Upper lobe of left lung (tissue), 6 donors: ENCODE results near the gene MEGF9. TPM values are rescaled to one million over a fixed set of nuclear protein-coding genes. Genes with fewer than 3 reads are reported as not detected.

Experiments used
- ATAC-seq, 2 donors: fragments of 200-7000 bp; cut with Tn5 transposase; one replicate each; pipeline ENCODE4 v1.9.1; 2022; ENCODE audit warnings: mild to moderate bottlenecking in 2 of 2, moderate library complexity in 2 of 2; ENCODE audit not compliant: low FRiP score in 2 of 2
- DNase-seq, 2 donors: peaks; one replicate each; pipeline ENCODE4 v3.0.0-alpha.2; 2019 to 2020
- H3K27ac ChIP-seq, 4 donors: fragments of 200-600 bp; sonication (generic); one replicate each; pipeline ENCODE4 v1.5.1; 2016 to 2019
- H3K27me3 ChIP-seq, 4 donors: fragments of 200-600 bp; sonication (generic); one replicate each; pipeline ENCODE4 v1.5.1; 2017 to 2019
- H3K36me3 ChIP-seq, 4 donors: fragments of 200-600 bp; sonication (generic); one replicate each; pipeline ENCODE4 v1.5.1; 2016 to 2019
- H3K4me1 ChIP-seq, 4 donors: fragments of 200-600 bp; sonication (generic); one replicate each; pipeline ENCODE4 v1.5.1; 2018 to 2019
- H3K4me3 ChIP-seq, 4 donors: fragments of 200-600 bp; sonication (generic); one replicate each; pipeline ENCODE4 v1.5.1; 2017 to 2019; ENCODE audit warnings: mild to moderate bottlenecking in 2 of 4, moderate library complexity in 1 of 4
- H3K9me3 ChIP-seq, 4 donors: fragments of 200-600 bp; sonication (generic); one replicate each; pipeline ENCODE4 v1.5.1; 2018 to 2019
- EP300 ChIP-seq, 4 donors: sonication (generic); formaldehyde crosslinking; IDR thresholded peaks; one replicate each; pipeline ENCODE4 v1.5.1; 2017; ENCODE audit warnings: antibody characterized with exemption in 4 of 4, control low read depth in 2 of 4
- POLR2A ChIP-seq, 4 donors: fragments of 450-650 bp; IDR thresholded peaks; one replicate each; pipeline ENCODE4 v1.5.1; 2016 to 2017; ENCODE audit warnings: antibody characterized with exemption in 4 of 4, mild to moderate bottlenecking in 2 of 4
- POLR2AphosphoS5 ChIP-seq, 2 donors: sonication (generic); formaldehyde crosslinking; IDR thresholded peaks; one replicate each; pipeline ENCODE4 v1.5.1; 2017; ENCODE audit warnings: antibody characterized with exemption in 2 of 2
- WGBS, 2 donors: methylation state at CpG; one replicate each; pipeline ENCODE4 v1.1.5; 2017 to 2018; 5-methylcytosine and 5-hydroxymethylcytosine counted together
- total RNA-seq, 6 donors: library from RNA; depleted of rRNA in 4 of 6; stranded (reverse); fragments of >200 nt in 4 of 6; gene quantifications; one replicate each; pipeline versions ENCODE4 v1.1.0 to v1.2.1, GENCODE V29; 2016 to 2021
- TF ChIP-seq, protein P1 (sequence below), 6 experiments: fragments of 450-650 bp in 4 of 6; fragments of 200-600 bp in 2 of 6; sonication (generic) in 2 of 6; IDR thresholded peaks; one replicate each; pipeline ENCODE4 v1.5.1; 2016 to 2019; ENCODE audit warnings: antibody characterized with exemption in 6 of 6
- donor health status: DM: no; HTN: no; CAD: no; lungs with moderate emphysema.
- donor health status: DM: no; HTN: yes; CAD: no; lungs with severe emphysema.

The MEGF9 gene
- total RNA-seq, 6 donors from 2014 or later, result 30.4 to 130 (median 71.0) TPM

- Histone ChIP-seq H3K9me3 (no peaks in the 10 kb centered on the region), H3K4me3 (no peak overlapping the region), H3K27ac (no peak overlapping the region), H3K27me3 (no peaks in the 10 kb centered on the region), H3K36me3 (peaks cover 0 to 4% (median 2%) of the 10 kb centered on the region in 4 donors), H3K4me1 (peaks cover 0 to 14% (median 6%) of the 10 kb centered on the region in 4 donors)
- DNase-seq, result no peak
- TF ChIP-seq, protein P1, sequence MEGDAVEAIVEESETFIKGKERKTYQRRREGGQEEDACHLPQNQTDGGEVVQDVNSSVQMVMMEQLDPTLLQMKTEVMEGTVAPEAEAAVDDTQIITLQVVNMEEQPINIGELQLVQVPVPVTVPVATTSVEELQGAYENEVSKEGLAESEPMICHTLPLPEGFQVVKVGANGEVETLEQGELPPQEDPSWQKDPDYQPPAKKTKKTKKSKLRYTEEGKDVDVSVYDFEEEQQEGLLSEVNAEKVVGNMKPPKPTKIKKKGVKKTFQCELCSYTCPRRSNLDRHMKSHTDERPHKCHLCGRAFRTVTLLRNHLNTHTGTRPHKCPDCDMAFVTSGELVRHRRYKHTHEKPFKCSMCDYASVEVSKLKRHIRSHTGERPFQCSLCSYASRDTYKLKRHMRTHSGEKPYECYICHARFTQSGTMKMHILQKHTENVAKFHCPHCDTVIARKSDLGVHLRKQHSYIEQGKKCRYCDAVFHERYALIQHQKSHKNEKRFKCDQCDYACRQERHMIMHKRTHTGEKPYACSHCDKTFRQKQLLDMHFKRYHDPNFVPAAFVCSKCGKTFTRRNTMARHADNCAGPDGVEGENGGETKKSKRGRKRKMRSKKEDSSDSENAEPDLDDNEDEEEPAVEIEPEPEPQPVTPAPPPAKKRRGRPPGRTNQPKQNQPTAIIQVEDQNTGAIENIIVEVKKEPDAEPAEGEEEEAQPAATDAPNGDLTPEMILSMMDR (IDR thresholded peaks at IDR 0.05), result no peak
- no peak for TF ChIP-seq EP300 (IDR thresholded peaks at IDR 0.05)
- no peak for TF ChIP-seq POLR2AphosphoS5 (IDR thresholded peaks at IDR 0.05)
- TF ChIP-seq POLR2A (IDR thresholded peaks at IDR 0.05), result no peak
- ATAC-seq, result no peak
- WGBS, 2 donors, result 87 to 97% methylated on average over 1 of the region's 1 CpG
These were observed 13.0 kb downstream of the MEGF9 start for GRCh38 chr9:120701248-120701647.

GRCh38 chr9:120698766-120699165, 15.5 kb downstream of the MEGF9 start:
- peaks cover 4 to 13% (median 9%) of the 10 kb centered on the region in 4 donors for H3K4me1 ChIP-seq
- H3K27me3 ChIP-seq, result no peaks in the 10 kb centered on the region
- ATAC-seq, result no peak
- H3K4me3 ChIP-seq, result no peak overlapping the region
- no peaks in the 10 kb centered on the region for H3K9me3 ChIP-seq
- no peak for DNase-seq
- H3K27ac ChIP-seq, result no peak overlapping the region
- TF ChIP-seq, protein P1 (IDR thresholded peaks at IDR 0.05), result no peak
- no peak for TF ChIP-seq POLR2AphosphoS5 (IDR thresholded peaks at IDR 0.05)
- no peak for TF ChIP-seq POLR2A (IDR thresholded peaks at IDR 0.05)
- TF ChIP-seq EP300 (IDR thresholded peaks at IDR 0.05), result no peak
- peaks cover 0 to 4% (median under 1%) of the 10 kb centered on the region in 4 donors for H3K36me3 ChIP-seq
- WGBS, 2 donors, result 85 to 88% methylated on average over 2 of the region's 2 CpGs

DNA sequence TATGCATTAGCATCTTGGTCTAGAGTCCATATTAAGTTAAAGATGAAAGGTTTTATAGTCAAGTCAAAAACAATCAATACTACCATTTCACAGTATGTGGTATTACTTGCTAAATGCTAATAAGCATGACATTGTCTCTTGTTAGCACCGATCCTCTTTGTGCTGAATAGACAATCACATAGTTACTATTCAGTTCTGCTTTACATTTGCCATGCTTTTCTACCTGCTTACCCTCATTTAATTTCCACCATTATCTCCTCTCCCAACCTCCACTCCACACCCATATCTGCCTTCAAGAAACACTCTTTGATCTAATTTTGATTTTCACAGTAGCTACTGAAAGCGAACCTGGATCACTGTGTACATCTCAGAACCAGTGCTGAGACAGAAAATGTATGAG, 16.8 kb downstream of the MEGF9 start:
- H3K27ac ChIP-seq, result no peak overlapping the region
- WGBS, 2 donors, result 94% methylated on average over 2 of the region's 2 CpGs

GRCh38 chr9:120696551-120697230, 17.6 kb downstream of the MEGF9 start:
- TF ChIP-seq, protein P1 (IDR thresholded peaks at IDR 0.05), result no peak
- no peak for TF ChIP-seq EP300 (IDR thresholded peaks at IDR 0.05)
- no peak for TF ChIP-seq POLR2AphosphoS5 (IDR thresholded peaks at IDR 0.05)
- 85 to 88% methylated on average over 3 of the region's 3 CpGs for WGBS, 2 donors
- H3K27me3 ChIP-seq, result no peaks in the 10 kb centered on the region
- no peaks in the 10 kb centered on the region for H3K9me3 ChIP-seq
- H3K4me3 ChIP-seq, result no peak overlapping the region
- H3K27ac ChIP-seq, result no peak overlapping the region
- peaks cover 16 to 28% (median 22%) of the 10 kb centered on the region in 4 donors for H3K4me1 ChIP-seq
- DNase-seq (no peak), ATAC-seq (no peak)
- H3K36me3 ChIP-seq, result no peaks in the 10 kb centered on the region

More for the DNA sequence above, 16.8 kb downstream of the MEGF9 start:
- H3K4me3 ChIP-seq, result no peak overlapping the region
- ATAC-seq (no peak), DNase-seq (no peak)
- no peaks in the 10 kb centered on the region for H3K36me3 ChIP-seq
- TF ChIP-seq POLR2AphosphoS5 (IDR thresholded peaks at IDR 0.05) (no peak), EP300 (IDR thresholded peaks at IDR 0.05) (no peak), POLR2A (IDR thresholded peaks at IDR 0.05) (no peak)
- TF ChIP-seq, protein P1 (IDR thresholded peaks at IDR 0.05), result no peak
- H3K4me1 ChIP-seq, result peaks cover 14 to 25% (median 20%) of the 10 kb centered on the region in 4 donors
- no peaks in the 10 kb centered on the region for H3K9me3 ChIP-seq
- H3K27me3 ChIP-seq, result no peaks in the 10 kb centered on the region

- Histone ChIP-seq H3K27me3 (no peaks in the 10 kb centered on the region), H3K9me3 (no peaks in the 10 kb centered on the region), H3K27ac (no peak overlapping the region), H3K36me3 (no peaks in the 10 kb centered on the region), H3K4me3 (no peak overlapping the region), H3K4me1 (peaks cover 16 to 33% (median 25%) of the 10 kb centered on the region in 4 donors)
- no peak for TF ChIP-seq EP300 (IDR thresholded peaks at IDR 0.05)
- no peak for TF ChIP-seq POLR2A (IDR thresholded peaks at IDR 0.05)
- no peak for TF ChIP-seq POLR2AphosphoS5 (IDR thresholded peaks at IDR 0.05)
- TF ChIP-seq, protein P1 (IDR thresholded peaks at IDR 0.05), result no peak
- ATAC-seq (no peak), DNase-seq (no peak)
These were observed 19.7 kb downstream of the MEGF9 start for GRCh38 chr9:120694559-120694958.
